NT2/D1 (cell line): Measurements from ENCODE around the gene GPR39.

ENCODE experiments used
- YY1 ChIP-seq: IDR thresholded peaks from 2 replicates; pipeline ENCODE4 v1.6.1; 2011; ENCODE audit not compliant: insufficient read length, insufficient read depth
- ZNF274 ChIP-seq: IDR thresholded peaks from 2 replicates; pipeline ENCODE4 v1.6.1; 2011; ENCODE audit warnings: mild to moderate bottlenecking, low read depth, low read length

GRCh38 chr2:132656266-132656975 is 239.8 kb downstream of the GPR39 start:
- TF ChIP-seq YY1 = no peak
- no peak for TF ChIP-seq ZNF274
